ENCODE results near the gene TOP1.
A peak's percentile ranks its signal among the peaks of the same experiment; 100 is the strongest.
"Not testable (repeated sequence)": the region's sequence is repeated elsewhere in the genome, so short reads cannot be mapped to it uniquely, and the experiment has no call there.

TOP1 gene

DNA sequence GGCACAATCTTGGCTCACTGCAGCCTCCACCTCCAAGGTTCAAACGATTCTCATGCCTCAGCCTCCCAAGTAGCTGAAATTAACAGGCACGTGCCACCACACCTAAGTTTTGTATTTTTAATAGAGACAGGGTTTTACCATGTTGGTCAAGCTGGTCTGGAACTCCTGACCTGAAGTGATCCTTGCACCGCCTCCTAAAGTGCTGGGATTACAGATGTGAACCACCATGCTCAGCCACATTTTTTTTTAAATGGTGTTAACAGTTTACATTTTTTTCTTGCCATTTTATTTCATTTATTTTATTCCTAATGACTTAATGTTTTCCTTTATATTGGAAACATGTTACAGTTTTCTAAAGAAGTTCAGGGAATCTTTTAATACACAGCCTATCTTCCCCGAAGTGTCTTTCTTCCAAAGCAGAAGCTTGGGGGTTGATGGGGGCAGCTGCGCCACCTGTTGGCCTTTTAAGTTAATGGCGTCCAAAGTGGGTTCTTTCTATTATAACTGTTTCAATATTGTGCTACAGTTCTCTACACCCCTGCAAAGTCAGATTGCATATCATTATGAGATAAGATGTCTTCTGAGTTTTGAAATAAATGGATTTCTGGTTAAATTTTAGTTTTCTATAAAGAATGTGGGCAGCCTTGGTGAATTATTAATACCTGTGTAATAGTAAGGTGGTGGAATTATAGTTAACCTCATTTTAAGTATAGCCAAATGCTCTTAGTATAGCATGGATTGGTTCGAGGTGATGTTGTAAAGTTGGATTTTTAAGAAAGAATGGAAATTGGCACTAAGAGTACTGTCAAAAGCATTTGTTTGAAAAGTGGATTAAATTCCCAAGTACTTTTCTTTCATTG, 66.7 kb downstream of the TOP1 start:
- DNase-seq = peak; percentile 53

DNA sequence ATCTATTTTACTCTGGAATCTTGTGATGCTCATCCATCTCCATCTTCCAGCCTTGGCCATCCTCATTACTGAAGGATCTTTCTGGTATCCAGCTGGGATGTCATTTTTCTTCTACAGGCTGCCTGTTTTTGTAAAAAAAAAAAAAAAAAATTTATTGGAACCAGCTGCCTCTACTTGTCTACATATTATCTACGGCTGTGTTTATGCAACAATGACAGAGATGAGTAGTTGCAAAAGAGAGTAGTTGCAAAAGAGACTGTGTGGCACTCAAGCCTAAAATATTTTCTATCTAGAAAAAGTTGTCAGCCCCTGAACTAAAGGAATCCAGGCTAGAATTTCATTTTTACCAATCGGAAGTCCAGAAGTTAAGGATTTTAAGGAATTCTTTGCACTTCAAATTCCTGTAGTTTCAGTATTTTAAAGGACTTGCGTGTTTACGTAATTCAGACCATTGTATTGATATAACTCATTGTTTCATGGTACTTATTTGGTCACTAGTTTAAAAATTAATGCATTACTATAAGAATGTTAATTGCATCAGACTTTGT, 70.2 kb downstream of the TOP1 start:
- no peak for DNase-seq

DNA sequence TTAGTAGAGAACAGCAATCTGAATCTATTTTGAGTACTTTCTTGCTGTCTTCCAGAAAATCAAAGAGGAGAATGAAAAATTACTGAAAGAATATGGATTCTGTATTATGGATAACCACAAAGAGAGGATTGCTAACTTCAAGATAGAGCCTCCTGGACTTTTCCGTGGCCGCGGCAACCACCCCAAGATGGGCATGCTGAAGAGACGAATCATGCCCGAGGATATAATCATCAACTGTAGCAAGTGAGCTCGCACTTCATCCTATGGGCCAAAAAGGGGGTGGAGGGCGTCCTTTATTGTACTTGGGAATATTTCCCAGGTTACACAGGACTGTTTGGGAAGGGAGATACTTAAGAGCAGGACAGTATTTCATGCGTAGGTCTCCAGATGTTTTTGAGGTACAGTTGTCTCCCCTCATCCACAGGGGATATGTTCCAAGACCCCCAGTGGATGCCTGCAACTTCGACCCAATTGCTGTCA, 71.4 kb downstream of the TOP1 start:
- DNase-seq = no peak

DNA sequence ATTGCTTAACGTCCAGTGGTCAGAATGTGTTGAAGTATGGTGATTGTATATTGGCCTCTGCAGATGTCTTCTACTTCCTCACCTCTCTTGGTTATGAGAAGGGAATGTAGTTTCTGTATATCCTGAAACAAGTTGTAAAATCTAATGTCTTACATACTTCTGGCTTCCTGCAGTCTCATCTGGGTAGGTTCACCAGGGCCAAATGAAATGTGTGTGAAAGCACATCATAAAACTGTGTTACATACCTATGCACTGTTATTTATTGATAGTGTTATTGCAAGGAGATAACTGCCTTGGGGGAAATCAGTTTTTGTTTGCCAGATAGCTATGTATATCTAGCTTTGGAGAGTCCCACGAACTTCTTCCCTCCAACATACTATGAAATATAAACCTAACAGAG, 73.0 kb downstream of the TOP1 start:
- DNase-seq = no peak

DNA sequence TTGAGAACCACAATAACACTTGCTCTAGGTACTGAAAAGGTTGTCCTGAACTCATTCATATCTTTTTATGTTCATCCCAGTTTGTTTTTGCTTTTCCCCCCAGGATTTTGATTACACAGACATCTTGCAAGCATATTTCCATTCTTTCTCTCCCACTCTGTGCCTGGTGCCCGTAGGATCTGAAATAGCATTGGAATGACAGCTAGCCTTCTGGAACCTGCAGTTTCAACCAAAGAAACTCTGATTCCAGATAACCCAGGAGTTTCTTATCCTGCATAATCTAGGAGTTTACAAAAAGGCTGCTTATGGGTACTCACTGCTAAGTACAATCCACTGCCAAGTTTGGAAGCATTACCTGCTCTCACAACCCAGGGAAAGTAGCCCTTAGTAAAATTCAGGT, 79.9 kb downstream of the TOP1 start:
- DNase-seq = no peak

- DNase-seq = no peak
Measured at GRCh38 chr20:41110012-41110411, 81.4 kb downstream of the TOP1 start.

DNA sequence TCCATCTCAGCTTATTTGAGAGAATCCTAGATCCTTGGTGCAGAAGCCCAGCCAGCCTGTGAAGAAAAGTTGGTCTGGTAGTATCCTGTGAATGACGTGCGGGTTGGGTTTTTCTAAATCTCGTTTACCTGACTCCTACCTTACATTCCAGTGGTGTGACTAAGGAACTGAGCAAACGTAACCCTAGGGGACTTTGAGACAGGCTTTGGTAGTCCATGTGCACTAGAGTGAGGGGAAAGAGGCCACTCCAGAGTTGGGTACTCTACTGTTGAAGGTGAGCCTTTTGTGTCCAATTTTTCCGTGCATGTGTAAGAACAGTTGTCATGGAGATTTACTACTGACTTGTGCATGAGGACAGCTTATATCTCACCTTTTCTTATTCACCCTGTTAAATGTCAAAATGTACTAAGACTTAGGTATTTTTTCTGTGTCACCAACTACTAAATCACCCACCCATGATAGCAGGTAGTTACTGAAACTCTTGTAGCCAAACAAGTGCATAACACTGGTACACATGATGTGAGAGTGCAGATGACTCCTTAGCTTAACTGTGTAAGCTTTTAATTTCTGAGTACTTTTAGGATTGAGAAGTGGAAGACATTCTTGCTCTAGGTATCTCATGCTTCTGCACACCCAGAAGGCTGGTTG, 82.4 kb downstream of the TOP1 start:
- no peak for DNase-seq

DNA sequence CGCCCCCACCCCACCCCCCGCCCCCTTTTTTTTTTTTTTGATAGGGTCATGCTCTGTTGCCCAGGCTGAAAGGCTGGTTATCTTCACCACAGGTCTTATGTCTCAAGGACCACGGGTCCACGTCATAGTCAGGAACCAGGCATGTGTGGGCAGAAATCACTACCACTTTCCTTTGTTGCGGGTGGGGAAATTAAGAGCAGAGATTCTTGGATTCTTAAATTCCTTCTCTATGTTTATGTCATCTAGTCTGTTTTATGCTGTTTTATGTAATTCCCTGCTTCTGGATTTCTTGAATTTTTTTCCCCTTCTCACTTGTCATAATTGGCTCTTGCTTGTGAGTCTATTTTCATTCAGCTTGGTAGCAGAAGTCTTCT, 82.9 kb downstream of the TOP1 start:
- DNase-seq = no peak

- no peak for DNase-seq
Measured at GRCh38 chr20:41116282-41116956, 87.8 kb downstream of the TOP1 start.

DNA sequence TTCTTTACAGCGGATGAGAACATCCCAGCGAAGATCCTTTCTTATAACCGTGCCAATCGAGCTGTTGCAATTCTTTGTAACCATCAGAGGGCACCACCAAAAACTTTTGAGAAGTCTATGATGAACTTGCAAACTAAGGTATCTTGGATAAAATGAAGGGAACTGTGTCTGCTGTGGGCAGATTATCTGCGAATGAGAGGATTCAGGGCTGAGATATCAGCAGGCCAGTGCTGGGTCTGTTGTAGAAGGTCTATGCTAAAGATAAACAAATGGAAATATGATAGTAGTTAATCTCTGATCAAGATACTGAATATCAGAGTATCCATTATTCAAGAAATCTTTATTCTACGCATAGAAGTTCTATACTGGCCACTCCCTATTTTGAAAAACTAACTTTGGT, 89.5 kb downstream of the TOP1 start:
- DNase-seq = not testable (repeated sequence)

DNA sequence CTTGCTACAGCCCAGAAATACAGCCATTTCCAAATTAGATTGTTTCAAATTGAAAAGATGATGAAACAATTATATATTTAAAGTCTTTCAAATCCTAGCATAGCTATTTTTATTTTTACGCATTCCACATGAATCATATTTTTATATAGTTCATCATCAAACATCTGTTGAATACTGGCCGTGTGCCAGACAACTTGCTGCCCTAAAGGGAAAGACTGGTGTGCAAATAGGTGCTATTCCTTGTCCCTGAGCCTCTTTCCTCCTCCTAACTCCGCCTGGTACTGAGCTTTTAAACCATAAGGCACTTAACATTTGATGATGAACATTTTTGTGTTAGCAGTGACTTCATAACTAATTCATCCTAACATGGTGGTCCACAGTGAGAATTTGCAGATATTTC, 90.0 kb downstream of the TOP1 start:
- no peak for DNase-seq

- no peak for DNase-seq
Measured at GRCh38 chr20:41119614-41120561, 91.3 kb downstream of the TOP1 start.

DNA sequence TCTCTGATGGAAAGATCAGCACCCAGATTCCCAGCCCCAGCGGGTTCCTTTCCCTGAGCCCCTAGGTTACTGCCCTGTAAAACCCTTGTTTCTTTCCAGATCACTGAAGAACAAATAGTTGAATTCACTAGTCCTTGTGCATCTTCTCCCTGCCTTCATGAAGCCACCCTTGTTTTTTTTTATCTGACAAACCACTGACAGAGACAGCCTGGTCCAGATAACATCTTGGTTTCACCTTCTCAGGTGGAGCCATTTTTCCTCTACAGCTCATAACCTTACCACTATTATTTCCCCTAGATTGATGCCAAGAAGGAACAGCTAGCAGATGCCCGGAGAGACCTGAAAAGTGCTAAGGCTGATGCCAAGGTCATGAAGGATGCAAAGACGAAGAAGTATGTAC, 92.8 kb downstream of the TOP1 start:
- DNase-seq = no peak

DNA sequence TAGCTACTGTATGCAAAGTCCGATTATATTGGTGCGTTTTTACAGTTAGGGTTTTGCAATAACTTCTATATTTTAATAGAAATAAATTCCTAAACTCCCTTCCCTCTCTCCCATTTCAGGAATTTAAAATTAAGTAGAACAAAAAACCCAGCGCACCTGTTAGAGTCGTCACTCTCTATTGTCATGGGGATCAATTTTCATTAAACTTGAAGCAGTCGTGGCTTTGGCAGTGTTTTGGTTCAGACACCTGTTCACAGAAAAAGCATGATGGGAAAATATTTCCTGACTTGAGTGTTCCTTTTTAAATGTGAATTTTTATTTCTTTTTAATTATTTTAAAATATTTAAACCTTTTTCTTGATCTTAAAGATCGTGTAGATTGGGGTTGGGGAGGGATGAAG, 95.0 kb downstream of the TOP1 start:
- DNase-seq = no peak

GRCh38 chr20:41124451-41125094, 96.0 kb downstream of the TOP1 start:
- DNase-seq = no peak

GRCh38 chr20:41125530-41126457, 97.2 kb downstream of the TOP1 start:
- DNase-seq = no peak

DNA sequence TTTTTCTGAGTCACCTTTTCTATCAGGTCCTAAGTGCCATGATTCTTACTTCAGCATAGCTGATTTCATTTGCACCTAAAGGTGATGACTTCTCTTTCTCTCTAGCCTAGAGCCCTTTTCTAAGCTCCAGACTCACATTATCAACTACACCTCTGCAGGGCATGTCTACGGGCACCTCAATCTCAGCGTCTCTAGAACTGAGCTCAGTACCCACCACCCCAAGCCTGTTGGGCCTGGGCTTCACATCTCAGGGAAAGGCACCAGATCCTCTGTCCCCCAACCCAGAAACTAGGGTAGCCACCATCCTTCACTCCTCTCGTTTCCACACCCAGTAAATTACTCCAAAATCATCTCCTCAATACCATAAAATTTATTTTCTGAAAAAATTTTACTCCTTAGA, 98.1 kb downstream of the TOP1 start:
- DNase-seq = no peak

GRCh38 chr20:41128317-41128716, 99.7 kb downstream of the TOP1 start:
- not testable (repeated sequence) for DNase-seq

DNA sequence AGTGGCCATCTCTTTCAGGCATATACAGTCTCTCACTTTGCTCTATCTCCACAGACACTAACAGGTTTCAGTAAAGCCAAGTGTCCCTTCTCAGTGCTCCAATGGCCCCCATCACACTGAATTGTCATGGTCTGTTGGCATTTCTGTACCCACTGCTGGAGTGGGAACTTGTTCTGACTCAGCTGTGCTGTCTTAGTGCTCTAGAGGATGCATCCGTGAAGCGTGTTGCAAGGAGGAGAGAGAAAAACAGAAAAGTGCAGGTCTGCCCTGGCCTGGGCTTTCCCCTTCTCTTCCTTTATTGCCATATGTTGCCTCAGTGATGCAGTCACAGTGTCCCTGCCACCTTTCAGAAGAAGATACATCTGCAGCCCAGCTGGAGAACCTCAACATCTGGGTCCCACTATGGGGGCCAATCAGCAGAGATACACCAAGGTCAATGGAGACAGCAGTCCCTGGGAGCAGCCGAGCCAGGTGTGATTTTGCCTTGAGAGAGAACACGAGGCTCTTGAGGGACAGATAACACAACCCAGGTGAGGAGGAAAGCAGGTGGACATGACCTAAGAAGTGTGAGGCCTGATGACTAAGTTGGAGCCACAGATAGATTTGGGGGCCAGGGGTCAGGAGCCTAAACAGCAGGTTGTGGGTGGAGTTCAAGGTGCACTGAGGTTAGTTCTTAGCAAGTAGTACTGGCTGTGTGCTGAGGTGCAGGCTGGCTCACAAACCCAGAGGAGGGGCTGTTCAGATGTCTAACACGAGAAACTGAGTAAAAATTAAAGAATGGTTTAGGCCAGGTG, 103.2 kb downstream of the TOP1 start:
- no peak for DNase-seq

GRCh38 chr20:41132388-41132775, 103.8 kb downstream of the TOP1 start:
- DNase-seq = not testable (repeated sequence)
